HG02610 (cell line): Measurements from ENCODE around the gene DDX11.
"Not testable (repeated sequence)": the region's sequence is repeated elsewhere in the genome, so short reads cannot be mapped to it uniquely, and the experiment has no call there.

Experiments
- ATAC-seq: cut with Tn5 transposase; IDR thresholded peaks from one replicate; pipeline ENCODE4 v1.9.1; 2021; ENCODE audit warnings: mild to moderate bottlenecking, moderate library complexity; ENCODE audit not compliant: unreplicated experiment

Gene DDX11

DNA sequence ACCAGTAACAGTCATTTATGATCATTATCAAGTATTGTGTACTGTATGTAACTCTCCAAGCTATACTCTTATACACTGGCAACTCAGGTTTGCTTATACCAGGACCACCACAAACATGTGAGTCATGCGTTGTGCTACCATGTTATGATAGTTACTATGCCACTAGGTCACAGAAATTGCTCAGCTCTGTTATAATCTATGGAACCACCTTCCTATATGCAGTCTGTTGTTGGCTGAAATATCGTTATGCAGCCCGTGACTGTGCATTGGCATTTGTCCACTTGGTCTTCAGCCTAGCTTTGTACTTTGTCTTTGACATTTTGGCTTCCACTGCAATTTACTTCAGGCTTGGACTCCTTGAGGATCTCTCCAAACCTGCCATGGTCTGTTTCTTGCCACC lies 7.5 kb upstream of the DDX11 start:
- not testable (repeated sequence) for ATAC-seq

DNA sequence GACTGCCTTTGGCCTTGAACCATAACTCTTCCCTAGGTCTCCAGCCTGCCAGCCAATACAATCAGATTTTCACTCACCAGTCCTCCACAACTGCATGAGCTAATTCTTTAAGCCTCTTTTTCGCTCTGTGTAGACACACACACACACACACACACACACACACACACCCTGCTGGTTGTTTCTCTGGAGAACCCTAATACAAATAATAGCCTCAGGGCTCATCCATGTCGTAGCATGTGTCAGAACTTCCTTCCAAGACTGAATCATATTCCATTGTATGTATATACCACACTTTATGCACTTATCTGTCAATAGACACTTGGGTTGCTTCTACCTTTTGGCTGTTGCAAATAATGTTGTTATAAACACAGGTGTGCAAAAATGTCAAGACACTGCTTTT lies 6.0 kb upstream of the DDX11 start:
- not testable (repeated sequence) for ATAC-seq

DNA sequence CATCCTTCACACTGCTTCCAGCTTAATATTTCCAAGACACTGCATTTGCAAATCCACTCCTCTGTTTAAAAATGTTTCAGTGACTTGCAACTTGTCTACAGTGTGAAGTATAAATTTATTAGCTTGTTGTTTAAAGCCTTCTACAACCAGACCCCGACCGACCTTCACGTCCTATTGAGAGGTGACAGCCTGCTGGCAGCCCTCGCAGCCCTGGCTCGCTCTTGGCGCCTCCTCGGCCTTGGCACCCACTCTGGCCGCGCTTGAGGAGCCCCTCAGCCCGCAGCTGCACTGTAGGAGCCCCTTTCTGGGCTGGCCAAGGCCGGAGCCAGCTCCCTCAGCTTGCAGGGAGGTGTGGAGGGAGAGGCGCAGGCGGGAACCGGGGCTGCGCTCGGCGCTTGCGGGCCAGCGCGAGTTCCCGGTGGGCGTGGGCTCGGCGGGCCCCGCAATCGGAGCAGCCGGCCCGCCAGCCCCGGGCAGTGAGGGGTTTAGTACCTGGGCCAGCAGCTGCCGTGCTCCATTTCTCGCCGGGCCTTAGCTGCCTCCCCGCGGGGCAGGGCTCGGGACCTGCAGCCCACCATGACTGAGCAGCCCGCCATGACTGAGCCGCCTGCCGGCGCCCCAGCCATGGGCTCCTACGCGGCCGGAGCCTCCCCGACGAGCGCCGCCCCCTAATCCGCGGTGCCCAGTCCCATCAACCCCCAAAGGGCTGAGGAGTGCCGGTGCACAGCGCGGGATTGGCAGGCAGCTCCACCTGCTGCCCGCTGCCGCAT lies 2.5 kb upstream of the DDX11 start:
- not testable (repeated sequence) for ATAC-seq

DNA sequence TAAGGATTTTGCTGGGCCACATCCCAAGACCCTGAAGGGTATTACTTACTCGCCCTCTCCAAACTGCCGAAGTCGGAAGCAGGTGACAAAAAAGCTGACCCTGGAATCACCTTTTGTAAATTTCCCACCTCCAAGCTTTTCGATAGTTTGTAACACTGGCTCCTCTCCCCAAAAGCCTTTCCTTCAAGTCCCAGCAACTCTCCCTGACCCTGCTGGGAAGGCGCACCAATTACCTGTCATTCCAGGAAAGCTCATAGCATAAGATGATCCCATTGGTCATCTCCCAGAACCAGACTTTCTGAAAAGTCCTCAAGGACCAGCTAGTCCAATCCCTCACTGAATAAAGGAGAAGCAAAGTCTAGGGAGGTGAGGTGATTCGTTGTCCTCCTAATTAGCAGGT lies 698 bp upstream of the DDX11 start:
- not testable (repeated sequence) for ATAC-seq

DNA sequence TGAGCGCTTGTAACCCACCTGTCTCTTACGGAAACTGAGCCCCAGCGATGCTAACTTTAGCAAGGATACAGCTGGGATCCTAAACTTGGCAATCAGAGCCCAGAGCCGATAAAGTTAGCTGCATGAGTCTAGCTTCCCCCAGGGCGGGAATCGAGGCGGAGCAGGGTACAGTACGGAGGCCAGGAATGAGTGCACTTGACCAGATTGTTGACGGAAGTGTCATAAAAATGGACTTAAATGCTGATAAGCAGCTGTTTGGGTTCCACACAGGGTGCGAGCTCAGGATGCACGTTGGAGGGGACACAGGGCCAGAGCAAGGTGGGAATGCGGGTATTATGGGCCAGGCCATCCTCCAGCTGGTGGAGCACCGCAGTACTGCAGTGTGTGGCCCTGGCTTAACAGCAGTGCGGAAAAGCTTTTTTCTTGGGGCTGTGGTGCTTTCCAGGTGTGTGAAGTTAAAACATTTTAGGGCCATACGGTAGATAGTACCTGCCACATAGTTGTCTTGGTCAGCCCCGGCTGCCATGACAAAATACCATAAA lies 744 bp downstream of the DDX11 start:
- peak; percentile 27 for ATAC-seq

DNA sequence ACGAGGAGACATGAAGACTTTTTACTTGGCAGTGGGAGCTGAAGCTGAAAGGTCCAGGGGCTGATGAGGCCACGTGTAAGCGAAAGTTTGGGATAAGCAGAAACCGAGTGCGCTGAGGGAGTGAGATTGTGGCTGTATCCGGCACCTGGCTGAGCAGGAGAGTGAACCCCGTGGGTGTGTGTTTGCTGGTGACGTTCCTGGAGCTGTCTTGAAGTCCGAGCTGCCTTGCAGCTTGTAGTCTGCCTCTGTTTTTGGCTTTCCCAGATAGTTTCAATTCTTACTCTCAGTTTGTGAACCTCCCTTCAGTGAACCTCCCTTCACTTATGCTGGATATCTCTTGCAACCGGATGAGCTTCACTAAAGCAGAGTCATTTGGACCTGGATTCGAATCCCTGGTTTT lies 2.5 kb downstream of the DDX11 start:
- ATAC-seq = not testable (repeated sequence)

DNA sequence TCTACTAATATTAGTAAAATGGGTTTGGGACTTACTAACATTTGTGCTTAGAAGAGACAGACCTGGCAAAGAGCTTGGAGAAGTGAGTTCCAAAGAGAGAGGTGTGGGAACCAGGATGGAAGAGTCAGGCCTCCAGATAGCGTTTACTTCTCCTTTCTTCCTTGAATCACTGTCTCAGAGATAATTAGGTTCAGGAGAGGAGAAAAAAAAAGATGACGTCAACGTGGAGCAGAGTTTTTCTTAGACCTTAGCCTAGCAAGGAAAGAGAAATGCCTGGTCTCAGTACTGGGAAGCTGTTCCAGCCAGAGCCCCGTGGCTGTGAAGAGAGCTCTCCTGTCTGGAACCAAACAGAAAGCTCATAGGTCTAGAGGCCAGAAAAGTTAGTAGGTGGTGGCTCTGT lies 3.4 kb downstream of the DDX11 start:
- ATAC-seq = not testable (repeated sequence)

DNA sequence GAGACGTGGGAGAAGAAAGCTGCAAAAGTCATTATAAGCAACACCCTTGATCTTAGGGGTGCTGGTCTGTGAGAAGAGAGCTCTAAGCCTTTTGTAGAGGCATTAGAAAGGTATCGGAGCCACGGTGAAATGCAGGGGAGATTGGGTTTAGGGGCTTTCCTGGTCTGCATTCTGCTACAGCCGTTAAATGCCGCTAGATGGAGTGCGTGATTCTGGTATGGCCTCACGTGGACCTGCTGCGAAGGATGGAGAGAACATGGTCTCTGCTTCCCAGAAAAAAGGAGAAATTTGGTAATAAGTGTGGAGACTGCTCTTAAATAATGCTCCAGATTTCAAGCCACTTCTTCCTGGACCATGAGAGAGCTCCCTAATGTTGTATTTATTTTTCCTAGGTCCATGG lies 4.3 kb downstream of the DDX11 start:
- ATAC-seq = not testable (repeated sequence)

DNA sequence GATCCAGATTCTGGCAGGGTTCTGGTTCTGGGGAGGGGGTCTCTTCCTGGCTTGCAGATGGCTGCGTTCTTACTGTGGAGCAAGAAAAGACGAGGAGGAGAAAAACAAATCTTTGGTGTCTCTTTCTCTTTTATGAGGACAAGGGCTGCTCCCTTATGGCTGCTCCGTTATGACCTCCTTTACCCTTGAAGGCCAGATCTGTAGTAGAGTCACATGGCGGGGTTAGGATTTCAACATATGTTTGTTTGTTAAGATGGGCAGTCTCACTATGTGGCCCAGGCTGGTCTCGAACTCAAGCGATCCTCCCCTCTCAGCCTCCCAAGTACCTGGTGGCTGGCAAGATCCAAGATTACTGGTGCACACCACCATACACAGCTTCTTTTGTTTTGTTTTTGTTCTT lies 5.8 kb downstream of the DDX11 start:
- ATAC-seq = not testable (repeated sequence)

DNA sequence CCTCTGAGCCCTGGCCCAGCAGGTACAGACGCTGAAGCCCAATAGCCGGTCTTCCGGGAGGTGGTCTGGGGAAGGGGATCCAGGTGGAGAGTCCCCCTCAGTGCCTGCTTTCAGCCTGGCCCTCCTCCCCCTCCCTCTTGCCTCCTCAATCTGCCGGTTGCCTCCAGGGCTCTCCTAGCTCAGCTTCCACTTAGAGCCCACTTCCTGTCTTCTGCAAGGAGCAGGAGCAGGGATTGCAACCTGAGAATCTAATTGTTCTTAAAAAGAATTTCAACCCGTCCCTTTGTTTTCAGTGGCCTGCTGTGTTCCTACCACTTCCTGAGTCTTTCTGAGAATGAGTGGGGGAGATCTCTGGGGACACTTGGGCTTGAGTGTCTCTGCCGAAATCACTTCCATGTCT lies 6.6 kb downstream of the DDX11 start:
- not testable (repeated sequence) for ATAC-seq

DNA sequence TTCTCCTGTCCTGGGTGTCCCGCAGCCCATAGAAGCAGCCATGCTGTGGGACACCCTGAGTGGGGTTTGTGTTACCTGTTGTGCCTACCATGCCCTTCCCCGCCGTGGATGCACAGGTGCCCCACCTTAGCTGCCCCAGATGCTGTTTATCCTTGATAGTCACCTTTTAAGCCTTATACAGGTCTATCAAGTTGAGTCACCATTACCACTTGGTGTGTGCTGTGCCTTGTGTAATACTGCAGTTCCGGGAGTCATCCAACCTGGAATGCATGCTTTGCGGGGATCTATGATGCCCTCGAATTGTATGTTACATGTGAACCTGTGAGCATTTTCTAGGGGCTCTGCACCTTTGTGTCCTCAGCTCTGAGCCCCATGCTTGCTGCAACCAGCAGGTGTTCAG lies 7.6 kb downstream of the DDX11 start:
- ATAC-seq = not testable (repeated sequence)

DNA sequence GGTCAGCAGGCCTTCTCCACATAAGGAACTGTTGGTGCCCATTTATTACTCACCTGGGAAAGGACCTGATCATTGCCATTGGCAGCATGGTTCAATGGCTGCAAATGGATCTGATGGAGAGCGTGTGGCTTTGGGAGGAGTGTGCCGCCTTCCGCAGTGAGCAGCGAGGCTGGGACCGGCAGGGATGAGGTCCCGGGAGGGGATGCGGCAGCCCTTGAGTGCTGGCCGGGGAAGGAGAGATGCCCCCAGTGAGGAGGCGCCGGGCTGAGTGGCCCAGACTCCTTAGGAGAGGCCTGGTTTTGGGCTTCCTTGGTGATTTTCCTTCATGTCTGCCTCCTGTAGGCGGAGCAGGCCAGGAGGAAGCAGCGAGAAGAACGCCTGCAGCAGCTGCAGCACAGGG lies 10.6 kb downstream of the DDX11 start:
- not testable (repeated sequence) for ATAC-seq

DNA sequence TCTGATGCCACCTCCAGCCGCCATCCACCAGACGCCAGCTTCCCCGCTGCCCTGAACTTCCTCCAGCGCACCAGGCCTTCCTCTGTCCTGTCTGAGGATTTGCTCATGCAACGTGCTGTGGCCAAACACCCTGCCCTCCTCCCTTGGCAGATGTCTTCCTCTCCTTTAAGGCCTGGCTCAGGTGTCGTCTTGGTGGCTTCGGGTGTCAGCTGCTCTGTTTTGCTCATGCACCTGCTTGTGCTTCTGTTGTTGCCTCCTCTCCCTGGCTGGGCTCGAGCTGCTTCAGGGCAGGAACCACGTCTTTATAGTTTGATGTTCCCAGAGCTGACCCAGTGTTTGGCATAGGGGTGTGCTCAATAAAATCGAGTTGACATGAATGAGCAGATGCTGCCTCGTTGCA lies 12.4 kb downstream of the DDX11 start:
- ATAC-seq = not testable (repeated sequence)

DNA sequence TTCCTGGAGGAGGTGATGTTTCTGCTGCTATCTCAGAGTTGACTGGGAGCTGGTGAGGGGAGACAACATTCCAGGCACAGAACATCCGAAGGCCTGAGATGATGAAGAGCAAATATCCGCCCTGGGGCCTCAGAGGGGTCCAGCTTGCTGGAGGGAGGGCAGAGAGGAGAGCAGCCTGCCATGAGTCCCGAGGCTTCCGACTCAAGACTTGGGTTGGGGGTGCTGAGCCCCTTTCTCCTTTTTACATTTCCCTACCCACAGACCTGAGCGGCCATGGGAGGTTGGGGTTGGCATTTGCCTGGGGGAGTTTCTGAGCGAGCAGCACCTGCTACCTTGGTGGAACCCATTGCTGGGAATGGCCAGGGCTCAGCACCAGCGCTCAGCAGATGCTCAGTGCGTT lies 13.8 kb downstream of the DDX11 start:
- not testable (repeated sequence) for ATAC-seq

DNA sequence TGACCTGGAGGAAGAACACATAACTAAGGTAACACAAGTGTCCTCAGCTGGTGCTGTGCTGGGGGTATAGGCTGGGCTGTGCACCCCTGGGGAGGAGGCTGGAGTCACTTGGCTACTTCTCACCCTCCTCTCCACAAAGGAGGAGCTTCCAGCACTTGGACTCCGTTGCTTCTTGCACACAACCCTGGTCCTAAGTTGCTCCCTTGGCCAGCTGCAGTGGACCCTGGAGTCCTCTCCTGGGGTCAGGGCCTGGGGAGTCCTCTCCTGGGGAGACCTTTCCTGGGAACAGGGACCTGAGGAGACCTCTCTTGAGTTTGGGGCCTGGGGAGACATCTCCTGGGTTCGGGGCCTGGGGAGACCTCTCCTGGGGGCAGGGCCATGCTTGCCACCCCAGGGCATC lies 14.3 kb downstream of the DDX11 start:
- not testable (repeated sequence) for ATAC-seq

DNA sequence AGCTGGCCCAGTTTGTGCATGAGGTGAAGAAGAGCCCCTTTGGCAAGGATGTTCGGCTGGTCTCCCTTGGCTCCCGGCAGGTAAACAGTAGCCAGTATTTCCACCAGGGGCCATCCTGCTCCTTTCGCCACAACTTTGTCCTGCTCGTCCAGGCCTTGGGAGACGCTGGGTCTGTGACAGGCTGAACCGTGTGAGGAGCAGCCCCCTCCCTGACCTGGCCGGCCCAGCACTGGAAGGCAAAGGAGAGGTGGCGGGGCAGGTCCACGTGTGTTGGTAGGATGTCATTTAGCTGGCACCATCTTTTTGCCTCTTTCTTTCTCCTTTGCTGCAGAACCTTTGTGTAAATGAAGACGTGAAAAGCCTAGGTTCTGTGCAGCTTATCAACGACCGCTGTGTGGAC lies 15.4 kb downstream of the DDX11 start:
- ATAC-seq = no peak

DNA sequence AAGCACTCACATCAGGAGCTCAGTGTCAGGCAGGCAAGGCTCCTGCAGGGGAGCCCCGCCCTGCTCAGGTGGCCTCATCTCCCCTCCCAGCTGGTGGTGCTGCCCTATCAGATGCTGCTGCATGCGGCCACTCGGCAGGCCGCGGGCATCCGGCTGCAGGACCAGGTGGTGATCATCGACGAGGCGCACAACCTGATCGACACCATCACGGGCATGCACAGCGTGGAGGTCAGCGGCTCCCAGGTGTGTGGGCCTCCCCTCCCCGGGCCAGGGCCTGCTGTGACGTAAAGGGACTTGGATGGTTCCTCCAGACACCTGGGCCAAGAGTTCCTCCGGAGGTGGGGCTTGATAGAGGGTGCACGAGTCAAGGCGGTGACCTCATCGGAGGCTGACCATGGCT lies 18.0 kb downstream of the DDX11 start:
- not testable (repeated sequence) for ATAC-seq

DNA sequence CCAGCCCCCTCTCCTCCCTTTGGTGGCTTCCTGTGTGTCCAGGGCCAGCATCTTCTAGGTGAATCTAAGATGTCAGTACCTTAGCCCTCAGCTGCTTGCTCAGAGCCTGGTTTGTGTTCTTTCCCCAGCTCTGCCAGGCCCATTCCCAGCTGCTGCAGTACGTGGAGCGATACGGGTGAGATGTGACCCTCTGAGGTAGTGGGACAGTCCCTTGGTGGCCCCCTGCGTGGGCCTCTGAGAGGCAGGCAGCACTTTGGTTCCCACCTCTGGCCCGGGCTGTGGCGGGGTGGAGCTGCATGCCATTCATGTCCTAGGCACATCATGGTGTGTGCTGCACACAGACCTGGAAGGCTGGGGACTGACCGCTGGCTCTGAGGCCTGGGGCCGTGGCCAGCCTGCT lies 19.1 kb downstream of the DDX11 start:
- not testable (repeated sequence) for ATAC-seq

DNA sequence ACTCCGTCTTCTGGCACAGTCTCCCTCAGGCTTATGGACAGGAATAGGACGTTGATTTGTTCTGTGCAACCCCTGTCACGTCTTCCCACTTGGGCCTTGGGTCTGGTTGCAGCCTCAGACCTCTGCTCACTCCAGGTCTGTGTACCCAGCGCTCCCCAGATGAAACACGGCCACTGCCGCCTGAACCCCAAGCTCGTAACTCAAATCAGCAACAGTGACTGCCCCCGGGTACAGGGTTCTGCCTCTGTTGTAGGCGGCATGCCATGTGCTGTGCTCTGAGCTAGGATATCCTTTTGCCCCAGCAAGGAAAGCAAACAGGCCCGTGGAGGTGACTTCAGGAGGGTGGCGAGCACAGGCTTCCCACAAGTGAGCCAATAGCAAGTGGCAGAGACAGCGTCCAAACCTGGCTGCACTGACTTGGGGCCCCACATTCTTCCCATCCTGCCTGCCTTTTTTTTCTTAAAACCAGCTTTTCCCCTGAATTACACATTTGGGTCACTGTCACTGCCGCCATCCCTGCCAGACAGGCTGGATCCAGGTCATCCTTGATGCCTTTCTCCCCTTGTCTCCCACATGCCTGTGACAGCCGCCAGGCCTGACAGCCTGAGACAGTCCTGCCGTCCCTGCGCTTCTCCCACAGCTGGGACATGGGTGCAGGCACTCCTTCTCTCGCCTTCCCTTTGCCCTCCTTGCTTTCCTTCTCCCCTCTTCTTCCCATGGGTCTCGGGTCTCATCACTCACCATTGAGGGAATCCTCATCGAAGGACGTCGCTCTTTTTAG lies 21.6 kb downstream of the DDX11 start:
- ATAC-seq = not testable (repeated sequence)

DNA sequence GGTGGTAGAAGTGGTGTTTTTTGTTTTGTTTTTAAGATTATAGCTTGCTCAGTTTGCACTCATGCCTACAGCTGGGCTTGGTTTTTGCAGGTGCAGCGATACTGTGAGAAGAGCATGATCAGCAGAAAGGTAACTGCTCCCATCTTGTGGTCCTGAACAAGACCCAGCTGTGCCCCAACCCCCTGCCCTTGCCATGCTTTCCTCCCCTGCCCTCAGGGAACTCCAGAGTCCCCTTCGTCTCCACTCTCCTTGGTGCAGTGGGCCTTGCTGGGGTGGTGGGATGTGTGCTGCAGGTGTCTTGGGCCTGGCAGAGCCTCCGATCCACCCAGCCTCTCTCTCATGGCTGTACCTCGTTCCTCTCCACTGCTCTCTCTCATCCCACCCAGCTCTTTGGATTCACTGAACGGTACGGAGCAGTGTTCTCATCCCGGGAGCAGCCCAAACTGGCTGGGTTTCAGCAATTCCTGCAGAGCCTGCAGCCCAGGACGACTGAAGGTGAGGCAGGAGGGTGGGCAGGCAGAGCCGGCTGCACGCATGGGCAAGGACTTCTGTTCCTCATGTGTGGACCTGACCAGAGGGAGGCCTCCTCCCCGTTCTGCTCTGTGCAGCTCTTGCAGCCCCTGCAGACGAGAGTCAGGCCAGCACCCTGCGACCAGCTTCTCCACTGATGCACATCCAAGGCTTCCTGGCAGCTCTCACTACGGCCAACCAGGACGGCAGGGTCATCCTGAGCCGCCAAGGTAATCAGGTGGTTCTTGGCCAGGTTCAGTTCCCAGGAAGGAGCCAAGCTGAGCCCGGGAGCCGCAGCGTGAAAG lies 22.8 kb downstream of the DDX11 start:
- ATAC-seq = not testable (repeated sequence)

DNA sequence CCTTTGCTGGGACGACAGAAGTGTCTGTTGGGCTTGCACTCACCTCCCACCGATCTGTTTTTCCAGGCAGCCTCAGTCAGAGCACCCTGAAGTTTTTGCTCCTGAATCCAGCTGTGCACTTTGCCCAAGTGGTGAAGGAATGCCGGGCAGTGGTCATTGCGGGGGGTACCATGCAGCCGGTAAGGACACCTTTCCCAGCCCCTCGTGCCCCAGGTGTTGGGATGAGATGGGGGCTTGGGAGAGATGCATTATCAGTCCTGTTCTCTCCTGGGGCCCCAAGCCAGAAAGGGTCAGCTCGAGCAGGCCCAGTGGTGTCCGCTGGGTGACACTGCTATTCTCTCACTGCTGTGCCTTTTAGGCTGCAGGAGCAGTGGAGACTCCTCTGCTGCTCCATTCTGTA lies 24.2 kb downstream of the DDX11 start:
- ATAC-seq = not testable (repeated sequence)
